H1 (cell line): Measurements from ENCODE around the gene BIK. TPM values are rescaled to one million over a fixed set of nuclear protein-coding genes. Genes with fewer than 3 reads are reported as not detected.

Experiments used
- BACH1 ChIP-seq: IDR thresholded peaks from 2 replicates; pipeline ENCODE4 v1.6.1; 2012; ENCODE audit warnings: low read length, improper control_type of control experiment
- BCL11A ChIP-seq, 2 experiments: IDR thresholded peaks; one replicate each; pipeline ENCODE4 v1.6.1; 2011; ENCODE audit warnings: low read depth in 2 of 2, low read length in 2 of 2, mild to moderate bottlenecking in 2 of 2
- CTBP2 ChIP-seq: IDR thresholded peaks from 2 replicates; pipeline ENCODE4 v1.7.0; 2011; ENCODE audit warnings: borderline replicate concordance, mild to moderate bottlenecking, moderate library complexity, mixed read lengths, low read length; ENCODE audit not compliant: insufficient read depth, insufficient read length
- EZH2 ChIP-seq: fragments of 200-600 bp; sonication (generic); IDR thresholded peaks from 2 replicates; pipeline ENCODE4 v1.7.1; 2012; ENCODE audit warnings: low read depth, mild to moderate bottlenecking, moderate library complexity, low read length, inconsistent platforms; ENCODE audit not compliant: severe bottlenecking
- JUN ChIP-seq: IDR thresholded peaks from 2 replicates; pipeline ENCODE4 v1.6.1; 2011; ENCODE audit warnings: low read depth, mild to moderate bottlenecking, improper control_type of control experiment, low read length
- NANOG ChIP-seq: IDR thresholded peaks from 2 replicates; pipeline ENCODE4 v1.6.1; 2011; ENCODE audit warnings: low read length, low read depth, mild to moderate bottlenecking, inconsistent platforms; ENCODE audit not compliant: insufficient read depth, poor library complexity, severe bottlenecking
- POLR2A ChIP-seq, 2 experiments: IDR thresholded peaks; 1 replicate in 1 of 2; 2 replicates in 1 of 2; pipeline ENCODE4 v1.6.1; 2011; ENCODE audit warnings: low read depth in 2 of 2, low read length in 2 of 2, mild to moderate bottlenecking in 2 of 2; ENCODE audit errors: control extremely low read depth in 1 of 2
- SP4 ChIP-seq: IDR thresholded peaks from 2 replicates; pipeline ENCODE4 v1.6.1; 2012; ENCODE audit warnings: low read length, inconsistent platforms
- polyA plus RNA-seq, 7 experiments: library from polyadenylated mRNA; depleted of rRNA in 3 of 7; stranded (reverse) in 5 of 7; unstranded in 2 of 7; fragments of >200 nt in 5 of 7; fragments of 200-250 nt in 2 of 7; gene quantifications; 1 replicate in 5 of 7; 2 replicates in 1 of 7; 4 replicates in 1 of 7; pipeline versions ENCODE4 v1.2.1 to v1.2.3, GENCODE V29; 2011 to 2013; ENCODE audit warnings: missing spikeins in 2 of 7, mixed read lengths in 2 of 7
- total RNA-seq: library from RNA; stranded (reverse); fragmentation: NEBNext Ultra II Directional; extraction: Animal tissue kit (Norgen Biotek cat#: 25700); gene quantifications from 2 replicates; pipeline ENCODE4 v1.2.1, GENCODE V29; 2021

Gene BIK
- total and polyA plus RNA-seq, 2 of the 8 experiments (the other 6 are each of a cell fraction or from before 2014, with no cell fraction given) = 3.3 to 5.5 TPM

- TF ChIP-seq EZH2 = no peak
- TF ChIP-seq NANOG = no peak
- no peak for TF ChIP-seq SP4
- no peak for TF ChIP-seq BCL11A (IDR thresholded peaks at IDR 0.05; ENCODE audit: low read depth in 2 of 2, low read length in 2 of 2)
- no peak for TF ChIP-seq JUN
- no peak for TF ChIP-seq CTBP2
- TF ChIP-seq BACH1 = no peak
- TF ChIP-seq POLR2A (IDR thresholded peaks at IDR 0.05; ENCODE audit: control extremely low read depth in 1 of 2, low read depth in 2 of 2, low read length in 2 of 2) = no peak
Measured at GRCh38 chr22:43148581-43148980, 38.0 kb downstream of the BIK start (continued).
